ENCODE data around the gene CACNG5. TPM values are rescaled to one million over a fixed set of nuclear protein-coding genes. Genes with fewer than 3 reads are reported as not detected.

The CACNG5 gene
- total RNA-seq, 1 donor from 2014 or later, result not detected

DNA sequence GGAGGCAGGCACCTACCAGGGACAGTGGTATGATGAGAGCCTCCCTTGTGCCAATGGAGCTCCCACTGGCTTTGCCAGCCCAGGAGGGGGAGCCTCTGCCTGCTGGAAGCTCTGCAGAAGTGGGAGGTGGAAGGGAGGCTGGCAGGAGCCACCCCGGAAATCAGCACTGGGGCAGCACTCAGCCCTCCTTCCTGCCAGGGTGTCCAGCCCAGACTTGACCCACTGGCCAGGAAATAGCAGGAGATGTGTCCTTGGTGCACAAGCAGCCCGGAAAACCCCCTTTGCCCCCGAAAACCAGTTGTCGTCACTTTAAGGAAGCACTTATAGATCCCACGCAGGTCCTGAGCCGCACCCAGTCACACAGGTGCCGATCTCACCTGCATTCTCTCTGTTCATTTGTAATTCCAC lies 80.3 kb downstream of the CACNG5 start:
- TF ChIP-seq, protein P1, sequence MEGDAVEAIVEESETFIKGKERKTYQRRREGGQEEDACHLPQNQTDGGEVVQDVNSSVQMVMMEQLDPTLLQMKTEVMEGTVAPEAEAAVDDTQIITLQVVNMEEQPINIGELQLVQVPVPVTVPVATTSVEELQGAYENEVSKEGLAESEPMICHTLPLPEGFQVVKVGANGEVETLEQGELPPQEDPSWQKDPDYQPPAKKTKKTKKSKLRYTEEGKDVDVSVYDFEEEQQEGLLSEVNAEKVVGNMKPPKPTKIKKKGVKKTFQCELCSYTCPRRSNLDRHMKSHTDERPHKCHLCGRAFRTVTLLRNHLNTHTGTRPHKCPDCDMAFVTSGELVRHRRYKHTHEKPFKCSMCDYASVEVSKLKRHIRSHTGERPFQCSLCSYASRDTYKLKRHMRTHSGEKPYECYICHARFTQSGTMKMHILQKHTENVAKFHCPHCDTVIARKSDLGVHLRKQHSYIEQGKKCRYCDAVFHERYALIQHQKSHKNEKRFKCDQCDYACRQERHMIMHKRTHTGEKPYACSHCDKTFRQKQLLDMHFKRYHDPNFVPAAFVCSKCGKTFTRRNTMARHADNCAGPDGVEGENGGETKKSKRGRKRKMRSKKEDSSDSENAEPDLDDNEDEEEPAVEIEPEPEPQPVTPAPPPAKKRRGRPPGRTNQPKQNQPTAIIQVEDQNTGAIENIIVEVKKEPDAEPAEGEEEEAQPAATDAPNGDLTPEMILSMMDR (conservative IDR thresholded peaks at IDR 0.05), result no peak
- H3K27me3 Mint-ChIP-seq (ENCODE audit: low read depth), result peaks cover 6% of the 10 kb centered on the region
- no peak overlapping the region for H3K27ac Mint-ChIP-seq (ENCODE audit: unreplicated experiment)
- H3K4me1 Mint-ChIP-seq, result no peaks in the 10 kb centered on the region
- H3K9me3 Mint-ChIP-seq, result peaks cover 11% of the 10 kb centered on the region
- H3K36me3 Mint-ChIP-seq (ENCODE audit: low read depth), result no peaks in the 10 kb centered on the region
- DNase-seq (ENCODE audit: low read depth, low spot score), result no peak
- no peak overlapping the region for H3K4me3 Mint-ChIP-seq

DNA sequence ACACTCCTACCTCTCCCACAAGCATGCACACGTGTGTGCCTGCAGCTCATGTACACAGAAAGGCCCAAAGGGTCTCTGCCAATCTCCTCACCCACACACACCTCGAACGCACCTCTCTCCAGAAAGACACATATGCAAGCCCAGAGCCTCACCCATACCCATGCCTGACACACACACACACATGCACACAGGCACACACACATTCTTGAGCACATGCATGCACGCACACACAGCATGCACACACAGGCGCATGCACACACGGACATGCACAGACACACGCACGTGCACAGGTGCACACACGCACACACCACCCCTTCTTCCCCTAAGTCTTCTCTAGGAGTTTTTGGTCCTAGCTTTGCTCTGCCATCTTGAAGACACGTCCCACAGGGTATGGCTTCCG lies 80.9 kb downstream of the CACNG5 start:
- H3K27ac Mint-ChIP-seq (ENCODE audit: unreplicated experiment), result no peak overlapping the region
- H3K4me1 Mint-ChIP-seq, result no peaks in the 10 kb centered on the region
- peaks cover 6% of the 10 kb centered on the region for H3K27me3 Mint-ChIP-seq (ENCODE audit: low read depth)
- H3K4me3 Mint-ChIP-seq, result no peak overlapping the region
- peaks cover 11% of the 10 kb centered on the region for H3K9me3 Mint-ChIP-seq
- no peak for DNase-seq (ENCODE audit: low read depth, low spot score)
- no peaks in the 10 kb centered on the region for H3K36me3 Mint-ChIP-seq (ENCODE audit: low read depth)
- TF ChIP-seq, protein P1 (conservative IDR thresholded peaks at IDR 0.05), result no peak

DNA sequence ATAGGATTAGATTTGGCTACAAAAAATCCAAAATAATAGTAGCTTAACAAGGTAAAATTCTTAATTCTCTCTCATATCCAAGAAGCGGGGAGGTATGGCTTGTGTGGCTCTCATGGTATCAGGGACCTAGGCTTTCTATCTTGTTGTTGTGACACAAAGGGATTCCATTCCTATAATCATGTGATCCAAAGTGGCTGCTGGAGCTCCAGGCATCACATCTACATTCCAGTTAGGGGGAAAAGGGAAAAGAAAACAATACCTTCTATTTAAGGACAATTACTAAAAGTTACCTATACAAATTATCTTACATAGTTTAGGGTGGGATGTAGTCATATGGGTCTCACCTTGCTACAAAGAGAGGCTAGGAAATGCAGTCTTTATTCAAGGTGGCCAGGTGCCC lies 82.0 kb downstream of the CACNG5 start:
- TF ChIP-seq, protein P1 (conservative IDR thresholded peaks at IDR 0.05), result no peak
- H3K27me3 Mint-ChIP-seq (ENCODE audit: low read depth), result peaks cover 6% of the 10 kb centered on the region
- DNase-seq (ENCODE audit: low read depth, low spot score), result no peak
- H3K27ac Mint-ChIP-seq (ENCODE audit: unreplicated experiment), result no peak overlapping the region
- peaks cover 14% of the 10 kb centered on the region for H3K9me3 Mint-ChIP-seq
- no peaks in the 10 kb centered on the region for H3K4me1 Mint-ChIP-seq
- H3K36me3 Mint-ChIP-seq (ENCODE audit: low read depth), result no peaks in the 10 kb centered on the region
- no peak overlapping the region for H3K4me3 Mint-ChIP-seq

DNA sequence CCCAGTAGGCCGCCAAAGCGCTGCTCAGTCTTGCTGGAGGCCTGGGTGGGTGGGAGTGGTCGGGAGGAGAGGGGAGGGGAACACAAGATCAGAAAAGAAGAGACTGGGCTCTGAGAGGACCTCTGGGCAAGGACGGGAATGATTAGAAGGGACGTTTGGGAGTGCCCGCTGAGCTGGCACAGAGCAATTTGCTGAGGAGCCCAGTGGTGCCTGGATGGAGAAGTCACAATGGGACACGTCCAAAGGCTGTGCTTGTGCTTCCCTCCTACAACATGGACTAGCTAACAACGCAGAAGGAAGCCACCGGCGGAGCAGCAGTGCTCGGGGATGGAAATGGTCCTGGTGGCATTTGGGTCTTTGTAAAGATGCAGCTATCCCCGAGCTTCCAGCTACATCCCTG lies 84.0 kb downstream of the CACNG5 start:
- no peak overlapping the region for H3K27ac Mint-ChIP-seq (ENCODE audit: unreplicated experiment)

DNA sequence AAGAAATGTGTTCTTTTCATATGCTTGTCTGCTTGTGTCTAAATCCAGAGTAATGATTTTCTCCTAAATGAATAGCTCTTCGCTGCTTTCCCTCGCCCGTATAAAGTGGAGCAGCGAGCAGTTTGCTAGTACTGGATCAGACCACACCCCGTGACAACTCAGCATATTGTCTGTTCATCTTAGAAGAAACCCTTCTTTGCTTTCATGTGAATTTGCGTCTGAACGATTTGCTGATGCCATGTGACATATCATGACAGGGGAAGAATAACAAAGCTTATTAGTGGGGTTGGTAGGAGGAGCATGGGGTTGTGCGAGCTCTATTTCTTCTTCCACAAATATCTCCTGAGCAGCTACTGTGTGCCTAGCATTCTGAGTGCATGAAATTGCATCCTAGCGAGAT lies 85.5 kb downstream of the CACNG5 start:
- TF ChIP-seq, protein P1 (conservative IDR thresholded peaks at IDR 0.05), result no peak
- H3K27ac Mint-ChIP-seq (ENCODE audit: unreplicated experiment), result no peak overlapping the region
- DNase-seq (ENCODE audit: low read depth, low spot score), result no peak
- no peaks in the 10 kb centered on the region for H3K36me3 Mint-ChIP-seq (ENCODE audit: low read depth)
- H3K27me3 Mint-ChIP-seq (ENCODE audit: low read depth), result peaks cover 3% of the 10 kb centered on the region
- H3K4me3 Mint-ChIP-seq, result no peak overlapping the region
- peaks cover 8% of the 10 kb centered on the region for H3K4me1 Mint-ChIP-seq
- H3K9me3 Mint-ChIP-seq, result peaks cover 13% of the 10 kb centered on the region

More for the DNA sequence above, 84.0 kb downstream of the CACNG5 start:
- Mint-ChIP-seq H3K4me1 (peaks cover 3% of the 10 kb centered on the region), H3K9me3 (peaks cover 13% of the 10 kb centered on the region), H3K27me3 (ENCODE audit: low read depth) (peaks cover 6% of the 10 kb centered on the region), H3K4me3 (no peak overlapping the region), H3K36me3 (ENCODE audit: low read depth) (no peaks in the 10 kb centered on the region)
- TF ChIP-seq, protein P1 (conservative IDR thresholded peaks at IDR 0.05), result no peak
- no peak for DNase-seq (ENCODE audit: low read depth, low spot score)

DNA sequence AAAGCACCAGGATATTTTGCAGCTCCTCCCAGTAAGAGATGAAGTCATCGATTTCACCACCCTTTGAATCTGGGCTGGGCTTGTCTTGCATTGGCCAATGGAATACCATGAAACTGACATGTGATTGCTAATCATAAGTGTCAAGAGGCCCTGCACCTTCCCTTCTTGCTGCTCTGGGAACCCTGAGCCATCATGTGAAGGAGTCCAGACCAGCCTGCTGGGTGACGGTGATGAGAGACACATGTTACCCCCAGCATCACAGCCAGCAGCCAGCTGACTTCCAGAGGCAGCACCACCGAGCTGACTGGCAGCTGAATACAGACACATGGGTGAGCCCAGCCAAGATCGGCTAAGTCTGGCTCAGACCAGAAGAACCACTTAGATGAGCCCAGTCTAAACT lies 86.0 kb downstream of the CACNG5 start:
- no peak overlapping the region for H3K4me3 Mint-ChIP-seq
- H3K27me3 Mint-ChIP-seq (ENCODE audit: low read depth), result peaks cover 6% of the 10 kb centered on the region
- peaks cover 13% of the 10 kb centered on the region for H3K9me3 Mint-ChIP-seq
- DNase-seq (ENCODE audit: low read depth, low spot score), result no peak
- H3K4me1 Mint-ChIP-seq, result peaks cover 11% of the 10 kb centered on the region
- H3K36me3 Mint-ChIP-seq (ENCODE audit: low read depth), result no peaks in the 10 kb centered on the region
- H3K27ac Mint-ChIP-seq (ENCODE audit: unreplicated experiment), result no peak overlapping the region
- TF ChIP-seq, protein P1 (conservative IDR thresholded peaks at IDR 0.05), result no peak

All from neural crest cell (in vitro differentiated cells).